ENCODE data around the gene TOMM20L. TPM values are rescaled to one million over a fixed set of nuclear protein-coding genes. Genes with fewer than 3 reads are reported as not detected.

TOMM20L gene
- total RNA-seq, 1 experiment from 2014 or later, result not detected

- H3K36me3 ChIP-seq (ENCODE audit: low read depth), result no peaks in the 10 kb centered on the region
- CTCF ChIA-PET, result interaction anchor here (0.6 kb wide), 1 partner anchor 291 kb away, joined by 4 read pairs; no protein-coding TSS in a partner anchor
- intact Hi-C loops (cut with micrococcal nuclease; ENCODE audit: unreplicated experiment), result no loop called here
These were observed 2.8 kb downstream of the TOMM20L start for GRCh38 chr14:58398495-58398894.

GRCh38 chr14:58398895-58399294 lies 3.2 kb downstream of the TOMM20L start:
- no peaks in the 10 kb centered on the region for H3K79me2 ChIP-seq (ENCODE audit: low read depth)
- H3F3A ChIP-seq (ENCODE audit: insufficient read depth, low read depth), result peaks cover 4% of the 10 kb centered on the region; the same call in 1 of the 2 replicates
- no peaks in the 10 kb centered on the region for H3K27me3 ChIP-seq (ENCODE audit: insufficient read depth, low read depth)
- BruUV-seq (replicated peaks), result no TSS peak
- no peaks in the 10 kb centered on the region for H3K9me3 ChIP-seq (ENCODE audit: insufficient read depth, low read depth)
- no peak overlapping the region for H3K27ac ChIP-seq
- no peak overlapping the region for H3K4me2 ChIP-seq
- intact Hi-C loops (cut with micrococcal nuclease; ENCODE audit: unreplicated experiment), result no loop called here
- POLR2A ChIA-PET (ENCODE audit: unreplicated experiment), result no interaction called here
- H3K4me3 ChIP-seq, result no peak overlapping the region
- no peak overlapping the region for H2AFZ ChIP-seq
- no peaks in the 10 kb centered on the region for H3K4me1 ChIP-seq (replicated peaks; ENCODE audit: insufficient read depth)
- H3K36me3 ChIP-seq (ENCODE audit: low read depth), result no peaks in the 10 kb centered on the region
- CTCF ChIA-PET, result no interaction called here
- H4K20me1 ChIP-seq (ENCODE audit: insufficient read depth), result no peaks in the 10 kb centered on the region
- H3K9me2 ChIP-seq (ENCODE audit: insufficient read depth), result no peaks in the 10 kb centered on the region
- TF ChIP-seq EZH2 (IDR thresholded peaks at IDR 0.05; ENCODE audit: low read depth), result no peak
- TF ChIP-seq CTCF (conservative IDR thresholded peaks at IDR 0.05), result no peak
- DNase-seq, result no peak

More at GRCh38 chr14:58398495-58398894, 2.8 kb downstream of the TOMM20L start:
- POLR2A ChIA-PET (ENCODE audit: unreplicated experiment), result no interaction called here
- H3K9me3 ChIP-seq (ENCODE audit: insufficient read depth, low read depth), result no peaks in the 10 kb centered on the region
- H4K20me1 ChIP-seq (ENCODE audit: insufficient read depth), result no peaks in the 10 kb centered on the region
- TF ChIP-seq EZH2 (IDR thresholded peaks at IDR 0.05; ENCODE audit: low read depth) (no peak), CTCF (conservative IDR thresholded peaks at IDR 0.05) (no peak)
- no peak for DNase-seq
- H3K79me2 ChIP-seq (ENCODE audit: low read depth), result no peaks in the 10 kb centered on the region
- H3K27me3 ChIP-seq (ENCODE audit: insufficient read depth, low read depth), result no peaks in the 10 kb centered on the region
- no peak overlapping the region for H3K4me2 ChIP-seq
- H3K27ac ChIP-seq, result no peak overlapping the region
- no peaks in the 10 kb centered on the region for H3K9me2 ChIP-seq (ENCODE audit: insufficient read depth)
- no peaks in the 10 kb centered on the region for H3K4me1 ChIP-seq (replicated peaks; ENCODE audit: insufficient read depth)
- no peak overlapping the region for H2AFZ ChIP-seq
- BruUV-seq (replicated peaks), result no TSS peak
- peaks cover 4% of the 10 kb centered on the region; the same call in 1 of the 2 replicates for H3F3A ChIP-seq (ENCODE audit: insufficient read depth, low read depth)
- no peak overlapping the region for H3K4me3 ChIP-seq

- DNase-seq, result no peak
- CTCF ChIA-PET, result no interaction called here
These were observed 5.9 kb downstream of the TOMM20L start for GRCh38 chr14:58401587-58401986.

More at GRCh38 chr14:58401587-58401986, 5.9 kb downstream of the TOMM20L start:
- no peak for TF ChIP-seq CTCF (conservative IDR thresholded peaks at IDR 0.05)
- TF ChIP-seq EZH2 (IDR thresholded peaks at IDR 0.05; ENCODE audit: low read depth), result no peak
- intact Hi-C loops (cut with micrococcal nuclease; ENCODE audit: unreplicated experiment), result no loop called here
- peaks cover 4% of the 10 kb centered on the region; the same call in 1 of the 2 replicates for H3F3A ChIP-seq (ENCODE audit: insufficient read depth, low read depth)
- H3K36me3 ChIP-seq (ENCODE audit: low read depth), result no peaks in the 10 kb centered on the region
- H3K27me3 ChIP-seq (ENCODE audit: insufficient read depth, low read depth), result no peaks in the 10 kb centered on the region
- no peak overlapping the region for H3K27ac ChIP-seq
- H3K4me3 ChIP-seq, result no peak overlapping the region
- no TSS peak for BruUV-seq (replicated peaks)
- H4K20me1 ChIP-seq (ENCODE audit: insufficient read depth), result no peaks in the 10 kb centered on the region
- no peak overlapping the region for H2AFZ ChIP-seq
- H3K79me2 ChIP-seq (ENCODE audit: low read depth), result no peaks in the 10 kb centered on the region
- H3K4me1 ChIP-seq (replicated peaks; ENCODE audit: insufficient read depth), result no peaks in the 10 kb centered on the region
- no peaks in the 10 kb centered on the region for H3K9me2 ChIP-seq (ENCODE audit: insufficient read depth)
- POLR2A ChIA-PET (ENCODE audit: unreplicated experiment), result no interaction called here
- no peak overlapping the region for H3K4me2 ChIP-seq
- H3K9me3 ChIP-seq (ENCODE audit: insufficient read depth, low read depth), result no peaks in the 10 kb centered on the region
